Bone marrow (tissue), 2 donors: ENCODE data around the gene TEX13B.

ENCODE experiments used
- DNase-seq, 2 donors: peaks; one replicate each; lab custom pipeline; 2025; lab: John Stamatoyannopoulos, UW

The TEX13B gene

GRCh38 chrX:107936434-107936730, 45.8 kb downstream of the TEX13B start:
- no peak for DNase-seq

GRCh38 chrX:107935664-107936433, 46.3 kb downstream of the TEX13B start:
- DNase-seq, result no peak

GRCh38 chrX:107935200-107935599, 47.0 kb downstream of the TEX13B start:
- no peak for DNase-seq

DNA sequence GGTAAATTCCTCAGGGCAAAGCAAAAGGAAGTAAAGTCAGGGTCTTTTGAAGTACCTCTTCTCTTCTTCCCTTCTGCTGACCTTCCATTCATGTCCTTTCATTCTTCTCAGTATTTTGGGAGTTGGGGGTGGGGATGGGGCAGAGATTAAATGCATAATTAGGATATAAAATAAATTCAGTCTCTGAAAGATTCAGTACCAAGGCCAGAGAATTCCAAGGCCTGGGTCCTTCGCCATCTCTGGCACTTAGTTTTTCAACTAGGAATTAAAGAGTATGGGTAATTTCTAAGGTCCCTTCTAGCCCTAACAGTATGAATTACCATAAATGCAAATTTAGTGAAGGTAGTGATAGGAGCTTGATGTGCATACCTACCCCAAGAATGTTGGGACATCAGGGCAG, 47.9 kb downstream of the TEX13B start:
- no peak for DNase-seq
